Dendritic cell treated with granulocyte-macrophage colony-stimulating factor and Interleukin-4, amounts not matched to agents 40 ng/mL and 50 ng/mL, for 4 days (primary cell): ENCODE data around the gene ABCB11.
"Not testable (repeated sequence)": the region's sequence is repeated elsewhere in the genome, so short reads cannot be mapped to it uniquely, and the experiment has no call there.

Experiments
- H3K27ac Mint-ChIP-seq: one replicate; pipeline ENCODE4 v1.8.0; 2022; ENCODE audit warnings: mild to moderate bottlenecking, mixed read lengths
- H3K27me3 Mint-ChIP-seq: one replicate; pipeline ENCODE4 v1.8.0; 2022; ENCODE audit warnings: mild to moderate bottlenecking, mixed read lengths
- H3K36me3 Mint-ChIP-seq: one replicate; pipeline ENCODE4 v1.8.0; 2022; ENCODE audit warnings: low read depth, mixed read lengths
- H3K4me1 Mint-ChIP-seq: one replicate; pipeline ENCODE4 v1.8.0; 2022; ENCODE audit warnings: low read depth, mixed read lengths
- H3K4me3 Mint-ChIP-seq: one replicate; pipeline ENCODE4 v1.8.0; 2022; ENCODE audit warnings: mild to moderate bottlenecking, moderate library complexity, mixed read lengths
- H3K9me3 Mint-ChIP-seq: one replicate; pipeline ENCODE4 v1.8.0; 2022; ENCODE audit warnings: mixed read lengths
- intact Hi-C: fragments of 100-400 bp; cut with micrococcal nuclease; formaldehyde crosslinking; loops from one replicate; pipeline ENCODE4 v1.15.0; 2022

Gene ABCB11

DNA sequence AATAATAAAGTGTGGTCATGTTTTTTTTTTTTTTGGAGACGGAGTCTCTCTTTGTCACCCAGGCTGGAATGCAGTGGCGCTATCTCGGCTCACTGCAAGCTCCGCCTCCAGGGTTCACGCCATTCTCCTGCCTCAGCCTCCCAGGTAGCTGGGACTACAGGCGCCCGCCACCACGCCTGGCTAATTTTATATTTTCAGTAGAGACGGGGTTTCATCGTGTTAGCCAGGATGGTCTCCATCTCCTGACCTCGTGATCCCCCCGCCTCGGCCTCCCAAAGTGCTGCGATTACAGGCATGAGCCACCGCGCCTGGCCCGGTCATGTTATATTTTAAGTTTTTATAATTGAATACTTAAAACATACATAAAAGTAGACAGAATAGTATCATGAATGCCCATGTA, 33.1 kb upstream of the ABCB11 start:
- H3K4me1 Mint-ChIP-seq = peaks cover 45% of the 10 kb centered on the region
- H3K27ac Mint-ChIP-seq, H3K4me3 Mint-ChIP-seq, H3K9me3 Mint-ChIP-seq, H3K27me3 Mint-ChIP-seq, intact Hi-C loops, H3K36me3 Mint-ChIP-seq: not testable (repeated sequence)

DNA sequence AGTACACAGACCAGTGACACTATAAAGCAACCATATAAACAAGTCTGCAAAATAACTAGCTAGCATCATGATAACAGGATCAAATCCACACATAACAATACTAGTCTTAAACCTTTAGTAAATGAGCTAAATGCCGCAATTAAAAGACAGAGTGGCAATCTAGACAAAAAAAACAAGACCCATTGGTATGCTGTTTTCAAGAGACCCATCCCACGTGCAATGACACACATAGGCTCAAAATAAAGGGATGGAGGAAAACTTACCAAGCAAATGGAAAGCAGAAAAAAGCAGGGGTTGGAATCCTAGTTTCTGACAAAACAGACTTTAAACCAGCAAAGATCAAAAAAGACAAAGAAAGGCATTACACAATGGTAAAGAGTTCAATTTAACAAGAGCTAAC, 23.5 kb upstream of the ABCB11 start:
- H3K9me3 Mint-ChIP-seq = peaks cover 34% of the 10 kb centered on the region
- H3K27me3 Mint-ChIP-seq, intact Hi-C loops, H3K4me3 Mint-ChIP-seq, H3K27ac Mint-ChIP-seq: not testable (repeated sequence)
- peaks cover 16% of the 10 kb centered on the region for H3K36me3 Mint-ChIP-seq
- H3K4me1 Mint-ChIP-seq = peaks cover 13% of the 10 kb centered on the region

GRCh38 chr2:169050476-169051240, 19.5 kb upstream of the ABCB11 start:
- Mint-ChIP-seq H3K4me1 (peaks cover 48% of the 10 kb centered on the region), H3K36me3 (peaks cover 14% of the 10 kb centered on the region), H3K27ac (peak overlapping the region; percentile 76), H3K9me3 (peaks cover 15% of the 10 kb centered on the region), H3K27me3 (no peaks in the 10 kb centered on the region), H3K4me3 (no peak overlapping the region)
- intact Hi-C loops = no loop called here

GRCh38 chr2:169049142-169049541, 18.0 kb upstream of the ABCB11 start:
- Mint-ChIP-seq H3K9me3 (peaks cover 14% of the 10 kb centered on the region), H3K4me3 (no peak overlapping the region), H3K36me3 (peaks cover 10% of the 10 kb centered on the region), H3K27ac (peak overlapping the region; percentile 1), H3K27me3 (no peaks in the 10 kb centered on the region), H3K4me1 (peaks cover 48% of the 10 kb centered on the region)
- intact Hi-C loops = no loop called here

GRCh38 chr2:169047256-169048250, 16.4 kb upstream of the ABCB11 start:
- Mint-ChIP-seq H3K36me3 (peaks cover 19% of the 10 kb centered on the region), H3K27me3 (no peaks in the 10 kb centered on the region), H3K4me1 (peaks cover 48% of the 10 kb centered on the region), H3K9me3 (peaks cover 30% of the 10 kb centered on the region), H3K4me3 (no peak overlapping the region), H3K27ac (peak overlapping the region; percentile 81)
- intact Hi-C loops = no loop called here

DNA sequence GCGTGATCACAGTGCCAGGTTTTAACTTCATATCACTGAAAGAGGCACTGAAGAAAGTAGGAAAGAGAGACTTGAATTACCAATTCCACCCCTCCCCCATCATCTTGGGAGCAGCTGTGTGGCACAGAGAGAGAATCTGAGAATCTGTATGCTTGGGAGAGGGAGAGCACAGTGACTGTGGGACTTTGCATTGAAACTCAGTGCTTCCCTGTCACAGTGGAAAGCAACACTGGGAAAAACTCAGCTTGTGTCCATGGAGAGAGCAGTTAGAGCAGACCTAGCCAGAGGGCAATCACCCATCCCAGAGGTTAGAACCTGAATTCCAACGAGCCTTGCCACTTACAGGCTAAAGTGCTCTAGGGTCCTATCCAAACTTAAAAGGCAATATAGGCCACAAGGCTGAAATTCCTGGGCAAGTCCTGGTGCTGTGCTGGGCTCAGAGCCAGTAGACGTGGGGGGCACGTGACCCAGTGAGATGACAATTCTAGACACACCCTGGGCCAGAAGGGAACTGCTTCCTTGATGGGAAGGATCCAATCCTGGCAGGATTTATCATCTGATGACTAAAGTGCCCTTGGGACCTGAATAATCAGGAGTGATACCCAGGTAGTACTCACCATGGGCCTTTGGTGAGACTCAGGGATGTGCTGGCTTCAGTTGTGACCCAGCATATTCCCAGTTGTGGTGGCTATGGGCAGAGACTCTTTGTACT, 15.5 kb upstream of the ABCB11 start:
- Mint-ChIP-seq H3K4me3 (no peak overlapping the region), H3K9me3 (peaks cover 40% of the 10 kb centered on the region), H3K27ac (peak overlapping the region; percentile 81), H3K36me3 (peaks cover 26% of the 10 kb centered on the region), H3K27me3 (no peaks in the 10 kb centered on the region), H3K4me1 (peaks cover 48% of the 10 kb centered on the region)
- intact Hi-C loops = no loop called here

DNA sequence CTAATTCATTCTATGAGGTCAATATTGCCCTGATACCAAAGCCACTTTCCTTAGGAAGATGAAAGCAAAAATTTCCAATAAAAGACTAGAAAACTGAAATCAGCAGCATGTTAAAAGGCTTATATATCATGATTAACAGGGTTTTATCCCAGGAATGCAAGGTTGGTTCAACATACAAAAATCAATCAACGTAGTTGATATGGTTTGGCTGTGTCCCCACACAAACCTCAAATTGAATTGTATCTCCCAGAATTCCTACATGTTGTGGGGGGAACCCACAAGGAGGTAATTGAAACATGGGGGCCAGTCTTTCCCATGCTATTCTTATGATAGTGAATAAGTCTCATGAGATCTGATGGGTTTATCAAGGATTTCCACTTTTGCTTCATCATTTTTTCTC, 11.7 kb upstream of the ABCB11 start:
- Mint-ChIP-seq H3K9me3 (peaks cover 40% of the 10 kb centered on the region), H3K36me3 (peaks cover 27% of the 10 kb centered on the region), H3K27me3 (no peaks in the 10 kb centered on the region), H3K4me3 (no peak overlapping the region), H3K27ac (no peak overlapping the region), H3K4me1 (peaks cover 38% of the 10 kb centered on the region)
- intact Hi-C loops = no loop called here

DNA sequence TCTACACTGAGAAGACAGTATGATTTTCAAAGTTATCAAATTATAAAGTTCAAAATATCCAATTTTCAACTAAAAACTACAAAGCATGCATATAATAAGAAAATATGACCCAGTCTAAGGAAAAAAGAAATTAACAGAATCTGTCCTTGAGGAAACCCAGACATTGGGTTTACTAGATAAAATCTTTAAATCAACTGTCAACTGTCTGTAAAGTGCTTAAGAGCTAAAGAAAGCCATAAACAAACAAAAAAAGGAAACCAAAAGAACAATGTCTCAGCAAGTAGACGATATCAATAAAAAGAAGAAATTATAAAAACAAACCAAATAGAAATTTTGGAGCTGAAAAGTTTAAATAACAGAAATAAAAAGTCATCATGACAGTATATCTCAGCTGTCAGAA, 10.5 kb upstream of the ABCB11 start:
- H3K27me3 Mint-ChIP-seq = no peaks in the 10 kb centered on the region
- peaks cover 27% of the 10 kb centered on the region for H3K36me3 Mint-ChIP-seq
- peaks cover 40% of the 10 kb centered on the region for H3K9me3 Mint-ChIP-seq
- H3K4me1 Mint-ChIP-seq = peaks cover 38% of the 10 kb centered on the region
- H3K27ac Mint-ChIP-seq = peak overlapping the region; percentile 1
- intact Hi-C loops = no loop called here
- no peak overlapping the region for H3K4me3 Mint-ChIP-seq

GRCh38 chr2:169039702-169040101, 8.6 kb upstream of the ABCB11 start:
- Mint-ChIP-seq H3K27ac (peak overlapping the region; percentile 69), H3K4me3 (peak overlapping the region; percentile 23), H3K4me1 (peaks cover 40% of the 10 kb centered on the region), H3K27me3 (no peaks in the 10 kb centered on the region), H3K36me3 (peaks cover 20% of the 10 kb centered on the region), H3K9me3 (peaks cover 31% of the 10 kb centered on the region)
- intact Hi-C loops = no loop called here

GRCh38 chr2:169038338-169038757, 7.2 kb upstream of the ABCB11 start:
- Mint-ChIP-seq H3K27me3 (no peaks in the 10 kb centered on the region), H3K4me1 (peaks cover 40% of the 10 kb centered on the region), H3K27ac (peak overlapping the region; percentile 68), H3K36me3 (peaks cover 13% of the 10 kb centered on the region), H3K4me3 (no peak overlapping the region), H3K9me3 (peaks cover 20% of the 10 kb centered on the region)
- intact Hi-C loops = loop anchor here (1.0 kb wide), 1 partner anchor 34 kb away; no protein-coding TSS in a partner anchor

DNA sequence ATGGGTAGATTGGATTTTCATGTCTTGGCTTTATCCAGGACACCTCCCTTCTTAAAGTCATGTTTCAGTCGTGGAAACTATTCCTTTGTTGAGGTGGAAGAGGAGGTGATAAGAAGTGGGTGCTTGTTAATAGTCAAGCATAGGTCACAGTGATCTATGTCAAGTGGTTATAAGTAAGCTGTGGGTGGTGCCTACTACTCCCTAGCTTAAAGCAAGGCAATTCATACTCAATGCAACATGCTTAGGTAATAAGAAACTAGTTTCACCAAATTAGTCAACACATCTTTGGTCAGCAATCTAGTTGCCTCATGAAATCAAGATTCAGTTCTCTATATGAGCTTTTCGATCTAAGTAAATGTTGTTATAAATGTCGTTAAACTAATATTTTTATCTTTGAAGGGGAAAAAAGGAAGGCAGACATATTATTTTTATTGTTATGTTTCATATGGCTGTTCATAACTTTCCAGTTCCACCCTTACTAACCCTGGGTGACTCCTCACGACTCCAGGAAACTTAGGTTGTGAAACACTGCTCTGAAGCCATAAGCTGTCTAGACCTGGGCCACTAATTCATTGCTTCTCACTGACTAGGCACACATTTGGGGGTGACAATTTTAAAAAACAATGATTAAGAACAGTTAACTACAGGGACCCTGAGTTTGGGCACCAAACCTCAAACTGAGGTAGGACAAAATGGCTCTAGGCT, 5.8 kb upstream of the ABCB11 start:
- H3K36me3 Mint-ChIP-seq = peaks cover 3% of the 10 kb centered on the region
- peaks cover 11% of the 10 kb centered on the region for H3K9me3 Mint-ChIP-seq
- peaks cover 40% of the 10 kb centered on the region for H3K4me1 Mint-ChIP-seq
- intact Hi-C loops = no loop called here
- no peak overlapping the region for H3K4me3 Mint-ChIP-seq
- H3K27ac Mint-ChIP-seq = peak overlapping the region; percentile 39
- no peaks in the 10 kb centered on the region for H3K27me3 Mint-ChIP-seq

DNA sequence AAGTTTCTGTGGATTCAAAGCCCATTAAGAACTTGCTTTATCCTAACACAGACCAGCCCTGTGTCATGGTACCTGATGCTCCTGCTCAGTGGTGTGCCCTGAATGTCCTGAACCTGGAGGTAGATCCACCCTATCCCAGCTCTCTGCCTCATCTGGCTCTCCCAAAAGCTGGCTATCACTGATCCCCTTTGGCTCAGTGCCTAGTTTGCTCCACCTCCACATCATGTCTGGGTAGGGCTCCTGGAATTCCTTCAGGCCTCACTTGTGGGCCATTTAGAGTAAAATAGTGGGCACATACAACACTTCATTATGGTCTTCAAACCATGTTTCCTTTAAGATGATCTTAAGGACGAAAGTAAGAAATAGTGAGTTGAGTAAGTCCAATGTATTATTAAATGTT, 4.8 kb upstream of the ABCB11 start:
- peaks cover 8% of the 10 kb centered on the region for H3K9me3 Mint-ChIP-seq
- H3K27ac Mint-ChIP-seq = no peak overlapping the region
- peaks cover 40% of the 10 kb centered on the region for H3K4me1 Mint-ChIP-seq
- H3K36me3 Mint-ChIP-seq = no peaks in the 10 kb centered on the region
- no peak overlapping the region for H3K4me3 Mint-ChIP-seq
- intact Hi-C loops = no loop called here
- H3K27me3 Mint-ChIP-seq = no peaks in the 10 kb centered on the region

- Mint-ChIP-seq H3K27me3 (no peaks in the 10 kb centered on the region), H3K9me3 (peaks cover 8% of the 10 kb centered on the region), H3K4me1 (peaks cover 39% of the 10 kb centered on the region), H3K36me3 (no peaks in the 10 kb centered on the region), H3K27ac (no peak overlapping the region), H3K4me3 (no peak overlapping the region)
- intact Hi-C loops = no loop called here
Observed at GRCh38 chr2:169034984-169035544, 3.9 kb upstream of the ABCB11 start.
